ENCODE results near the gene SYT17.

The SYT17 gene

GRCh38 chr16:19170043-19170655 lies 2.1 kb downstream of the SYT17 start:
- Histone ChIP-seq H3K4me3 (ENCODE audit: low read length) (no peak overlapping the region), H3F3A (ENCODE audit: control insufficient read depth, insufficient read depth) (no peaks in the 10 kb centered on the region), H3K27me3 (ENCODE audit: control insufficient read depth, low read length) (peaks cover 30% of the 10 kb centered on the region), H3K27ac (ENCODE audit: low read depth, low read length) (no peak overlapping the region), H3K79me2 (ENCODE audit: control insufficient read depth, low read length) (no peaks in the 10 kb centered on the region), H3K36me3 (ENCODE audit: control insufficient read depth, low read length) (no peaks in the 10 kb centered on the region), H3K4me2 (ENCODE audit: low read length) (no peak overlapping the region), H3K4me1 (ENCODE audit: control insufficient read depth, low read length) (no peaks in the 10 kb centered on the region), H3K9me3 (ENCODE audit: control insufficient read depth, insufficient read depth, low read length) (no peaks in the 10 kb centered on the region), H4K20me1 (ENCODE audit: control insufficient read depth, insufficient read depth, low read depth, low read length) (no peaks in the 10 kb centered on the region), H3K9me2 (replicated peaks; ENCODE audit: control insufficient read depth, low read length) (no peaks in the 10 kb centered on the region)
- TF ChIP-seq EZH2phosphoT487 (IDR thresholded peaks at IDR 0.05; ENCODE audit: borderline replicate concordance, low read length) (no peak), CTCF (IDR thresholded peaks at IDR 0.05; ENCODE audit: low read depth, low read length, poor library complexity, severe bottlenecking) (no peak)

GRCh38 chr16:19172098-19172780 lies 4.2 kb downstream of the SYT17 start:
- Histone ChIP-seq H3K4me3 (ENCODE audit: low read length) (no peak overlapping the region), H3K9me2 (replicated peaks; ENCODE audit: control insufficient read depth, low read length) (no peaks in the 10 kb centered on the region), H3K27me3 (ENCODE audit: control insufficient read depth, low read length) (peaks cover 31% of the 10 kb centered on the region), H3K36me3 (ENCODE audit: control insufficient read depth, low read length) (no peaks in the 10 kb centered on the region), H3K27ac (ENCODE audit: low read depth, low read length) (no peak overlapping the region), H3K4me2 (ENCODE audit: low read length) (no peak overlapping the region), H3K79me2 (ENCODE audit: control insufficient read depth, low read length) (no peaks in the 10 kb centered on the region), H3F3A (ENCODE audit: control insufficient read depth, insufficient read depth) (no peaks in the 10 kb centered on the region), H3K9me3 (ENCODE audit: control insufficient read depth, insufficient read depth, low read length) (no peaks in the 10 kb centered on the region), H4K20me1 (ENCODE audit: control insufficient read depth, insufficient read depth, low read depth, low read length) (no peaks in the 10 kb centered on the region), H3K4me1 (ENCODE audit: control insufficient read depth, low read length) (no peaks in the 10 kb centered on the region)
- no peak for TF ChIP-seq CTCF (IDR thresholded peaks at IDR 0.05; ENCODE audit: low read depth, low read length, poor library complexity, severe bottlenecking)
- TF ChIP-seq EZH2phosphoT487 (IDR thresholded peaks at IDR 0.05; ENCODE audit: borderline replicate concordance, low read length): no peak

- H3K27ac ChIP-seq (ENCODE audit: low read depth, low read length): no peak overlapping the region
- H3K36me3 ChIP-seq (ENCODE audit: control insufficient read depth, low read length): no peaks in the 10 kb centered on the region
- H3K79me2 ChIP-seq (ENCODE audit: control insufficient read depth, low read length): no peaks in the 10 kb centered on the region
- no peaks in the 10 kb centered on the region for H3K9me3 ChIP-seq (ENCODE audit: control insufficient read depth, insufficient read depth, low read length)
- H3K9me2 ChIP-seq (replicated peaks; ENCODE audit: control insufficient read depth, low read length): no peaks in the 10 kb centered on the region
- no peaks in the 10 kb centered on the region for H3K4me1 ChIP-seq (ENCODE audit: control insufficient read depth, low read length)
- H3K27me3 ChIP-seq (ENCODE audit: control insufficient read depth, low read length): peaks cover 31% of the 10 kb centered on the region
- H3K4me3 ChIP-seq (ENCODE audit: low read length): no peak overlapping the region
- no peaks in the 10 kb centered on the region for H3F3A ChIP-seq (ENCODE audit: control insufficient read depth, insufficient read depth)
- no peaks in the 10 kb centered on the region for H4K20me1 ChIP-seq (ENCODE audit: control insufficient read depth, insufficient read depth, low read depth, low read length)
- no peak overlapping the region for H3K4me2 ChIP-seq (ENCODE audit: low read length)
- no peak for TF ChIP-seq CTCF (IDR thresholded peaks at IDR 0.05; ENCODE audit: low read depth, low read length, poor library complexity, severe bottlenecking)
- no peak for TF ChIP-seq EZH2phosphoT487 (IDR thresholded peaks at IDR 0.05; ENCODE audit: borderline replicate concordance, low read length)
These were observed 5.0 kb downstream of the SYT17 start for GRCh38 chr16:19173059-19173458.

Data from DOHH2 (cell line).